ENCODE results near the gene HVCN1. TPM values are rescaled to one million over a fixed set of nuclear protein-coding genes. Genes with fewer than 3 reads are reported as not detected.

The HVCN1 gene
- total RNA-seq, 2 donors from 2014 or later: 1.5 to 2.1 TPM

DNA sequence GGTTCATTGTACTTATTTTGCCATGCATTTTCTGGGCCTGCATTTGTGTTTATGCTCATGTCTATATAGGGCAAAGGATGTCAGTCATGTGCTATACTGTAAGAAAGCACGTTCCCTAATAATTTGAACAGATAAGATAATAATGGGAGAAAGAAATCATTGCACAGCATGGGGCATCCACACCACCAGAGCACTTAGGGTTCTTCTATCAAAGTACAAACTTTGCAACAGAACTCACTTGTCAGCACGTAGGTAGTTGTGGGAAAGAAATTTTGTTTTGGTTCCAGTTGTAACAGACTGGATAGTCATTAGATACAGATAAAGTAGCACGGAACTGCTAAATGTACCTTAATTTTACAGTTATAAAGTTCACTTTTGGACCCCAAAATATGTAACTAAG, 43.7 kb upstream of the HVCN1 start:
- Histone ChIP-seq H3K27me3 (no peaks in the 10 kb centered on the region), H3K4me3 (no peak overlapping the region), H3K4me1 (peaks cover 9% of the 10 kb centered on the region), H3K9ac (ENCODE audit: low read depth in 2 of 2, low read length in 2 of 2) (no peak overlapping the region), H3K36me3 (peaks cover 4% of the 10 kb centered on the region), H3K27ac (no peak overlapping the region), H3K9me3 (no peaks in the 10 kb centered on the region)
- no peak for DNase-seq
- intact Hi-C loops (cut with DNase I): no loop called here
- TF ChIP-seq, protein P1, sequence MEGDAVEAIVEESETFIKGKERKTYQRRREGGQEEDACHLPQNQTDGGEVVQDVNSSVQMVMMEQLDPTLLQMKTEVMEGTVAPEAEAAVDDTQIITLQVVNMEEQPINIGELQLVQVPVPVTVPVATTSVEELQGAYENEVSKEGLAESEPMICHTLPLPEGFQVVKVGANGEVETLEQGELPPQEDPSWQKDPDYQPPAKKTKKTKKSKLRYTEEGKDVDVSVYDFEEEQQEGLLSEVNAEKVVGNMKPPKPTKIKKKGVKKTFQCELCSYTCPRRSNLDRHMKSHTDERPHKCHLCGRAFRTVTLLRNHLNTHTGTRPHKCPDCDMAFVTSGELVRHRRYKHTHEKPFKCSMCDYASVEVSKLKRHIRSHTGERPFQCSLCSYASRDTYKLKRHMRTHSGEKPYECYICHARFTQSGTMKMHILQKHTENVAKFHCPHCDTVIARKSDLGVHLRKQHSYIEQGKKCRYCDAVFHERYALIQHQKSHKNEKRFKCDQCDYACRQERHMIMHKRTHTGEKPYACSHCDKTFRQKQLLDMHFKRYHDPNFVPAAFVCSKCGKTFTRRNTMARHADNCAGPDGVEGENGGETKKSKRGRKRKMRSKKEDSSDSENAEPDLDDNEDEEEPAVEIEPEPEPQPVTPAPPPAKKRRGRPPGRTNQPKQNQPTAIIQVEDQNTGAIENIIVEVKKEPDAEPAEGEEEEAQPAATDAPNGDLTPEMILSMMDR (IDR thresholded peaks at IDR 0.05): no peak

DNA sequence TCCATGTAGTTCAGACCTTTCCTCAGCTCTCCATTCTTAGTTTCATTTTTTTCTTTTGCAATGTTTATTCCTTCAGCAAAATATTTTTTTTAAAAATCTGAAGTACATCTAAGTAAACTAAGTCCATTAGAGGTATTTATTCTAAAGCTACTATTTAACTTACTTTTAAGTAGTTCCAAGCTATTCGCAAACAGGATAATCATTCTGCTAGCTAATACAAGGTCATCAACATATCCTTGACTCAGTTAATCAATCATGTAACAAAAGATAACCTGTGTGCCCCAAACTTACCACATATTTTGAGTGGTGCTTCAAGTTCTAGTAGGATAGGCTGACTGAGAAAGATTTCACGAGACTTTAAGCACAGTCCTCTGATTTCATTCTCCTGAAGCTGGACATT, 42.6 kb upstream of the HVCN1 start:
- no peaks in the 10 kb centered on the region for H3K9me3 ChIP-seq
- intact Hi-C loops (cut with DNase I): no loop called here
- H3K27ac ChIP-seq: no peak overlapping the region
- H3K36me3 ChIP-seq: peaks cover 4% of the 10 kb centered on the region
- H3K27me3 ChIP-seq: no peaks in the 10 kb centered on the region
- TF ChIP-seq, protein P1 (IDR thresholded peaks at IDR 0.05): no peak
- DNase-seq: no peak
- peaks cover 9% of the 10 kb centered on the region for H3K4me1 ChIP-seq
- no peak overlapping the region for H3K9ac ChIP-seq (ENCODE audit: low read depth in 2 of 2, low read length in 2 of 2)
- H3K4me3 ChIP-seq: no peak overlapping the region

DNA sequence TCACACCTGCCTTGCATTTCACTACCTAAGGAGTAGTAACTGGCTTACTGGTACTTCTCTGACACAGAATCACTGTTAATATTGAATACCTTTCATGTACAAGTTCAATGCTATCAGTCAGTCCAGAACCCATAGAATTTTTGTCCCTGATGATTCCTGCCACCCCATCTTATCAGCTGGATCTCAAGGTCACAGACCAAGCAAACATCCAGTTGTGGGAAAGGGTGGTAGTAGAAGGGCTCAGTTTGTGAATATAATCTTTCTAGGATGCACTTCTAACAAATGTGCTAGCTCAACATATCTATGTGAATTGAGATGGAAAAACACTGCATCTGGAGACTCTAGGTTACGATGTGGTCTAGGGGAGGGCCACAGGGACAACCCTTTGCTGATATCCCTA, 39.7 kb upstream of the HVCN1 start:
- H3K36me3 ChIP-seq: peaks cover 8% of the 10 kb centered on the region
- no peaks in the 10 kb centered on the region for H3K9me3 ChIP-seq
- H3K4me3 ChIP-seq: no peak overlapping the region
- DNase-seq: no peak
- no peak overlapping the region for H3K27ac ChIP-seq
- TF ChIP-seq, protein P1 (IDR thresholded peaks at IDR 0.05): no peak
- intact Hi-C loops (cut with DNase I): no loop called here
- H3K4me1 ChIP-seq: peaks cover under 1% of the 10 kb centered on the region
- no peak overlapping the region for H3K9ac ChIP-seq (ENCODE audit: low read depth in 2 of 2, low read length in 2 of 2)
- no peaks in the 10 kb centered on the region for H3K27me3 ChIP-seq

DNA sequence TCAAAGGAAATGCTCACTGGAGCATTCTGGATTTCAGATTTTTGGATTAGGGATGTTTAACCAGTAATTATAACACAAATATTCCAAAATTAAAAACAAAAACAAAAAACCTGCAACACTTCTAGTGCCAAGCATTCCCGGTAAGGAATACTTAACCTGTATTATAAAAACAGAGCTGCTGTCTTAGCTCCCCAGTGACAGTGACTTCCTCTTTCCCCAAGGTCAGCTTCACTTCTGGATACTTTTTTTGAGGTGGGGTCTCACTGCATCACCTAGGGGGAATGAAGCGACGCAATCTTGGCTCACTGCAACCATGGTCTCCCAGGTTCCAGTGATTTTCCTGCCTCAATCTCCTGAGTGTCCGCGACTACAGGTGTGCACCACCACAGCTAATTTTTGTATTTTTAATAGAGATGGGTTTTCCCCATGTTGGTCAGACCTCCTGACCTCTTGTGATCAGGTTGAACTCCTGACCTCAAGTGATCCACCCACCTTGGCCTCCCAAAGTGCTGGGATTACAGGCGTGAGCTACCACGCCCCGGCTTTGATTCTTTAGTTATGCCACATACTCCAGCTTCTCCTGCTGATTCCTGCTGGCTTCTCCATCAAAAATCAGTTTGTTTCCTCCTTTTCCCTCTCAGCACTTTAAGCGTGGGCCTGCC, 37.9 kb upstream of the HVCN1 start:
- DNase-seq: no peak
- Histone ChIP-seq H3K4me3 (no peak overlapping the region), H3K27me3 (no peaks in the 10 kb centered on the region), H3K9ac (ENCODE audit: low read depth in 2 of 2, low read length in 2 of 2) (no peak overlapping the region), H3K27ac (peak overlapping the region; percentile 22), H3K4me1 (no peaks in the 10 kb centered on the region), H3K36me3 (peaks cover 14% of the 10 kb centered on the region), H3K9me3 (no peaks in the 10 kb centered on the region)
- TF ChIP-seq, protein P1 (IDR thresholded peaks at IDR 0.05): no peak
- intact Hi-C loops (cut with DNase I): no loop called here

DNA sequence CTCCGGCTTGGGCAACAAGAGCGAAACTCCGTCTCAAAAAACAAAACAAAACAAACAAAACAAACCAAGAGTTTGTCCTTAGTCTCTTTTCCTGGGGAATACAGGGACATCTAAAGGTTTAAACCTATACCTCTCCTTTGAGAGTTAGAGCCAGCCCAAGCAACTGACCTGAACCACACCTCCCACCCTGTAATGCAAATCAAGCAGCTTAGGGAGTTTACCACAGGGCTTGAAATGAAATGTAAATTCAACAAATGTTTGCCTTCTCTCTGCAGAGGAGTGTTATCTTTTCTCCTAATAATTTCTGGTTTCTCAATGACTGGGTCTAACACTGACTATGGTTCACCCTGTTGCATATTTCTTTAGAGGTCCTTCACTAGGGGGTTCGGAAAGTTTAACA, 37.1 kb upstream of the HVCN1 start:
- H3K27ac ChIP-seq: no peak overlapping the region

More for the DNA sequence above, 37.1 kb upstream of the HVCN1 start:
- H3K9ac ChIP-seq (ENCODE audit: low read depth in 2 of 2, low read length in 2 of 2): no peak overlapping the region
- no peaks in the 10 kb centered on the region for H3K4me1 ChIP-seq
- TF ChIP-seq, protein P1 (IDR thresholded peaks at IDR 0.05): no peak
- H3K4me3 ChIP-seq: no peak overlapping the region
- intact Hi-C loops (cut with DNase I): no loop called here
- H3K36me3 ChIP-seq: peaks cover 21% of the 10 kb centered on the region
- no peaks in the 10 kb centered on the region for H3K9me3 ChIP-seq
- no peak for DNase-seq
- no peaks in the 10 kb centered on the region for H3K27me3 ChIP-seq

All from colonic mucosa (tissue), 4 donors.